Ovary (tissue), 3 donors: ENCODE measurements around the gene OSM.

Experiments used
- CTCF ChIP-seq, 3 donors: fragments of 450-650 bp in 2 of 3; fragments of 200-600 bp in 1 of 3; IDR thresholded peaks; one replicate each; pipeline versions ENCODE4 v1.5.1 to v1.8.0; 2016 to 2022; ENCODE audit warnings: antibody characterized with exemption in 3 of 3, mild to moderate bottlenecking in 1 of 3
- EP300 ChIP-seq: sonication (generic); formaldehyde crosslinking; IDR thresholded peaks from one replicate; pipeline ENCODE4 v1.6.1; 2017; ENCODE audit warnings: antibody characterized with exemption
- donor health status: DM: no; HTN: no; CAD: no.

DNA sequence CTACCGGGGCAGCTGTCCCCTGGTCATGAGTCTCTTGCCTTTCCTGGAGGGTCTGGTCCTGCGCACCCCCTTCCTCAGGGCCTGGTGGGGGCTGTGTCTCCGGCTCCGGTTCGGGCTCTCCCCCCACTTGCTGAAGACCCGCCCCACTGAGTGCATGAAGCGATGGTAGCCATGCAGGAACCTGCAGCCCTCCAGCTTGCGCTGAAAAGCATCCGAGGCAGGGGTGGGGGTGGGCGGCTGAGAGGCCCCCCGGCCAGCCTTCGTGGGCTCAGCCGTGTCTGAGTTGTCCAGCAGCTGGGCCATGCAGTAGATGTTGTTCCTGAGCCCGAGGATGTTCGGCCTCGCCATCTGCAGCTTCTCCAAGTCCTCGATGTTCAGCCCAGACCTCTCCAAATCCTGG lies 2.8 kb downstream of the OSM start:
- no peak for TF ChIP-seq CTCF (IDR thresholded peaks at IDR 0.05)
- TF ChIP-seq EP300: no peak
